Esophagus muscularis mucosa (tissue), 4 donors: ENCODE results near the gene MEX3A. TPM values are rescaled to one million over a fixed set of nuclear protein-coding genes. Genes with fewer than 3 reads are reported as not detected.
"Not testable (repeated sequence)": the region's sequence is repeated elsewhere in the genome, so short reads cannot be mapped to it uniquely, and the experiment has no call there.

Experiments used
- DNase-seq: peaks from one replicate; pipeline ENCODE4 v3.0.0-alpha.2; 2017; ENCODE audit errors: extremely low spot score
- H3K27ac ChIP-seq, 4 donors: fragments of 200-600 bp; sonication (generic); replicated peaks in 1 of 4; 1 replicate in 3 of 4; 2 replicates in 1 of 4; pipeline ENCODE4 v1.5.1; 2016 to 2019; ENCODE audit warnings: mild to moderate bottlenecking in 1 of 4
- H3K27me3 ChIP-seq, 4 donors: fragments of 200-600 bp; sonication (generic); one replicate each; pipeline versions ENCODE4 v1.5.1 to v1.6.0; 2016 to 2019
- H3K36me3 ChIP-seq, 4 donors: fragments of 200-600 bp; sonication (generic); one replicate each; pipeline ENCODE4 v1.5.1; 2016 to 2019
- H3K4me1 ChIP-seq, 4 donors: fragments of 200-600 bp; sonication (generic); one replicate each; pipeline ENCODE4 v1.5.1; 2016 to 2019
- H3K4me3 ChIP-seq, 4 donors: fragments of 200-600 bp; sonication (generic); 1 replicate in 2 of 4; 2 replicates in 2 of 4; pipeline ENCODE4 v1.5.1; 2016 to 2019; ENCODE audit warnings: mild to moderate bottlenecking in 4 of 4, moderate library complexity in 1 of 4
- H3K9me3 ChIP-seq, 4 donors: fragments of 200-600 bp; sonication (generic); 1 replicate in 3 of 4; 2 replicates in 1 of 4; pipeline ENCODE4 v1.5.1; 2016 to 2019
- CTCF ChIP-seq, 3 experiments: fragments of 200-600 bp in 2 of 3; fragments of 450-650 bp in 1 of 3; sonication (generic) in 2 of 3; IDR thresholded peaks; one replicate each; pipeline ENCODE4 v1.5.1; 2017 to 2019; ENCODE audit warnings: antibody characterized with exemption in 3 of 3, mild to moderate bottlenecking in 2 of 3, moderate library complexity in 1 of 3
- EP300 ChIP-seq: sonication (generic); formaldehyde crosslinking; IDR thresholded peaks from one replicate; pipeline ENCODE4 v1.6.1; 2017; ENCODE audit warnings: antibody characterized with exemption
- POLR2A ChIP-seq: fragments of 450-650 bp; IDR thresholded peaks from one replicate; pipeline ENCODE4 v1.6.1; 2017; ENCODE audit warnings: antibody characterized with exemption, moderate library complexity, mild to moderate bottlenecking, low read depth
- POLR2AphosphoS5 ChIP-seq, 2 donors: sonication (generic); formaldehyde crosslinking; IDR thresholded peaks; one replicate each; pipeline ENCODE4 v1.6.1; 2017; ENCODE audit warnings: antibody characterized with exemption in 2 of 2
- WGBS: methylation state at CpG from one replicate; pipeline ENCODE4 v1.1.5; 2018; 5-methylcytosine and 5-hydroxymethylcytosine counted together
- intact Hi-C: fragments of 100-400 bp; cut with DNase I; formaldehyde crosslinking; loops from one replicate; pipeline ENCODE4 v1.15.1; 2023
- total RNA-seq, 4 donors: library from RNA; depleted of rRNA; stranded (reverse); fragments of >200 nt; gene quantifications; one replicate each; pipeline versions ENCODE4 v1.1.0 to v1.2.1, GENCODE V29; 2016

MEX3A gene
- total RNA-seq, 4 donors from 2014 or later: under 0.01 to 1.6 (median 0.66) TPM

GRCh38 chr1:156074661-156075060, 7.6 kb downstream of the MEX3A start:
- TF ChIP-seq EP300: no peak
- TF ChIP-seq CTCF (IDR thresholded peaks at IDR 0.05): no peak
- TF ChIP-seq POLR2A: no peak
- no peak for TF ChIP-seq POLR2AphosphoS5 (IDR thresholded peaks at IDR 0.05)
- intact Hi-C loops: no loop called here
- WGBS: 55% methylated on average over 8 of the region's 8 CpGs

GRCh38 chr1:156073740-156074139, 8.5 kb downstream of the MEX3A start:
- WGBS: 63% methylated on average over 5 of the region's 5 CpGs
- TF ChIP-seq POLR2AphosphoS5 (IDR thresholded peaks at IDR 0.05): no peak
- no peak for TF ChIP-seq CTCF (IDR thresholded peaks at IDR 0.05)
- no peak for TF ChIP-seq EP300
- TF ChIP-seq POLR2A: no peak
- Histone ChIP-seq H3K36me3 (no peaks in the 10 kb centered on the region), H3K9me3 (no peaks in the 10 kb centered on the region), H3K4me3 (no peak overlapping the region), H3K27me3 (peaks cover 0 to 17% (median 0%) of the 10 kb centered on the region in 4 donors), H3K4me1 (peaks cover 9 to 25% (median 17%) of the 10 kb centered on the region in 4 donors), H3K27ac (no peak overlapping the region)
- intact Hi-C loops: no loop called here
- DNase-seq: no peak

More at GRCh38 chr1:156074661-156075060, 7.6 kb downstream of the MEX3A start:
- Histone ChIP-seq H3K4me3 (no peak overlapping the region), H3K36me3 (no peaks in the 10 kb centered on the region), H3K27ac (no peak overlapping the region), H3K9me3 (no peaks in the 10 kb centered on the region), H3K4me1 (peaks cover 9 to 25% (median 17%) of the 10 kb centered on the region in 4 donors), H3K27me3 (peaks cover 0 to 17% (median 0%) of the 10 kb centered on the region in 4 donors)
- DNase-seq: no peak

GRCh38 chr1:156073110-156073687, 9.1 kb downstream of the MEX3A start:
- H3K27me3 ChIP-seq: peaks cover 0 to 17% (median 0%) of the 10 kb centered on the region in 4 donors
- no peak for DNase-seq
- H3K4me1 ChIP-seq: peaks cover 9 to 25% (median 17%) of the 10 kb centered on the region in 4 donors
- intact Hi-C loops: no loop called here
- WGBS: 50% methylated on average over 1 of the region's 1 CpG
- no peaks in the 10 kb centered on the region for H3K36me3 ChIP-seq
- no peak overlapping the region for H3K27ac ChIP-seq
- TF ChIP-seq CTCF (IDR thresholded peaks at IDR 0.05): no peak
- TF ChIP-seq POLR2AphosphoS5 (IDR thresholded peaks at IDR 0.05): no peak
- no peak for TF ChIP-seq POLR2A
- no peak overlapping the region for H3K4me3 ChIP-seq
- no peaks in the 10 kb centered on the region for H3K9me3 ChIP-seq

GRCh38 chr1:156072251-156072650, 10.0 kb downstream of the MEX3A start:
- Histone ChIP-seq H3K36me3 (no peaks in the 10 kb centered on the region), H3K4me3 (no peak overlapping the region), H3K9me3 (no peaks in the 10 kb centered on the region), H3K4me1 (peaks cover 9 to 24% (median 17%) of the 10 kb centered on the region in 4 donors), H3K27me3 (peaks cover 0 to 17% (median 0%) of the 10 kb centered on the region in 4 donors), H3K27ac (no peak overlapping the region)
- intact Hi-C loops: no loop called here
- TF ChIP-seq CTCF (IDR thresholded peaks at IDR 0.05) (no peak), POLR2A (no peak), EP300 (no peak), POLR2AphosphoS5 (IDR thresholded peaks at IDR 0.05) (no peak)
- WGBS: 63% methylated on average over 6 of the region's 6 CpGs
- no peak for DNase-seq

GRCh38 chr1:156071332-156071816, 10.9 kb downstream of the MEX3A start:
- H3K4me3 ChIP-seq, intact Hi-C loops, H3K27ac ChIP-seq, H3K36me3 ChIP-seq, H3K9me3 ChIP-seq, DNase-seq: not testable (repeated sequence)
- 85% methylated on average over 7 of the region's 7 CpGs for WGBS
- peaks cover 9 to 19% (median 12%) of the 10 kb centered on the region in 4 donors for H3K4me1 ChIP-seq
- peaks cover 0 to 17% (median 0%) of the 10 kb centered on the region in 4 donors for H3K27me3 ChIP-seq
